Mesenteric fat pad (tissue), 1 donor: ENCODE results near the gene INPP5A. TPM values are rescaled to one million over a fixed set of nuclear protein-coding genes. Genes with fewer than 3 reads are reported as not detected.
"Not testable (repeated sequence)": the region's sequence is repeated elsewhere in the genome, so short reads cannot be mapped to it uniquely, and the experiment has no call there.

Source experiments
- DNase-seq: peaks from one replicate; pipeline ENCODE4 v3.0.0-alpha.2; 2020; ENCODE audit warnings: low spot score
- total RNA-seq: library from RNA; stranded (reverse); fragmentation: NEBNext Ultra II Directional; extraction: Animal tissue kit (Norgen Biotek cat#: 25700); gene quantifications from one replicate; pipeline ENCODE4 v1.2.1, GENCODE V29; 2021
- donor health status: DM: yes; HTN: yes; CAD: no.

INPP5A gene
- total RNA-seq, 1 donor from 2014 or later = 30.5 TPM

GRCh38 chr10:132546567-132547420, 9.2 kb downstream of the INPP5A start:
- no peak for DNase-seq

- no peak for DNase-seq
Measured at GRCh38 chr10:132547421-132547861, 9.9 kb downstream of the INPP5A start.

- no peak for DNase-seq
Measured at GRCh38 chr10:132548106-132548823, 10.7 kb downstream of the INPP5A start.

GRCh38 chr10:132548869-132549268, 11.3 kb downstream of the INPP5A start:
- DNase-seq = no peak

GRCh38 chr10:132549371-132549770, 11.8 kb downstream of the INPP5A start:
- no peak for DNase-seq

GRCh38 chr10:132550366-132551092, 12.9 kb downstream of the INPP5A start:
- no peak for DNase-seq

- no peak for DNase-seq
Measured at GRCh38 chr10:132551093-132551807, 13.7 kb downstream of the INPP5A start.

GRCh38 chr10:132551808-132552130, 14.2 kb downstream of the INPP5A start:
- no peak for DNase-seq

- DNase-seq = not testable (repeated sequence)
Measured at GRCh38 chr10:132552635-132553034, 15.0 kb downstream of the INPP5A start.

GRCh38 chr10:132553568-132553967, 16.0 kb downstream of the INPP5A start:
- DNase-seq = not testable (repeated sequence)

GRCh38 chr10:132554053-132554990, 16.7 kb downstream of the INPP5A start:
- DNase-seq = no peak

- DNase-seq = no peak
Measured at GRCh38 chr10:132554991-132555647, 17.5 kb downstream of the INPP5A start.

GRCh38 chr10:132555648-132556575, 18.3 kb downstream of the INPP5A start:
- DNase-seq = no peak

- no peak for DNase-seq
Measured at GRCh38 chr10:132556994-132557441, 19.4 kb downstream of the INPP5A start.

- no peak for DNase-seq
Measured at GRCh38 chr10:132557696-132558515, 20.3 kb downstream of the INPP5A start.

- DNase-seq = no peak
Measured at GRCh38 chr10:132558516-132559413, 21.2 kb downstream of the INPP5A start.
